Adrenal gland (tissue), 12 donors: Measurements from ENCODE around the gene SCUBE3. TPM values are rescaled to one million over a fixed set of nuclear protein-coding genes. Genes with fewer than 3 reads are reported as not detected.
A peak's percentile ranks its signal among the peaks of the same experiment; 100 is the strongest.

ENCODE experiments used
- DNase-seq, 7 donors: peaks; one replicate each; pipeline ENCODE4 v3.0.0-alpha.2; 2019 to 2020
- H3K27ac ChIP-seq, 5 donors: fragments of 200-600 bp; sonication (generic) in 4 of 5; 1 replicate in 3 of 5; 2 replicates in 2 of 5; pipeline versions ENCODE4 v1.5.1 to v1.8.0; 2016 to 2020; ENCODE audit warnings: mild to moderate bottlenecking in 1 of 5
- H3K27me3 ChIP-seq: fragments of 200-600 bp; 2 replicates; pipeline ENCODE4 v1.8.0; 2021
- H3K36me3 ChIP-seq, 2 donors: fragments of 200-600 bp; replicated peaks in 1 of 2; 1 replicate in 1 of 2; 2 replicates in 1 of 2; pipeline versions ENCODE4 v1.5.1 to v1.8.0; 2018 to 2022
- H3K4me1 ChIP-seq, 2 donors: fragments of 200-600 bp; replicated peaks in 1 of 2; 1 replicate in 1 of 2; 2 replicates in 1 of 2; pipeline versions ENCODE4 v1.5.1 to v1.8.0; 2018 to 2021
- H3K4me3 ChIP-seq, 4 donors: fragments of 200-600 bp; sonication (generic) in 3 of 4; one replicate each; pipeline ENCODE4 v1.5.1; 2016 to 2018
- H3K9me3 ChIP-seq, 3 donors: fragments of 200-600 bp; sonication (generic) in 1 of 3; replicated peaks in 1 of 3; 1 replicate in 2 of 3; 2 replicates in 1 of 3; pipeline versions ENCODE4 v1.5.1 to v1.8.0; 2016 to 2021
- CTCF ChIP-seq, 6 experiments: fragments of 450-650 bp in 4 of 6; fragments of 200-600 bp in 2 of 6; sonication (generic) in 1 of 6; IDR thresholded peaks; 1 replicate in 5 of 6; 2 replicates in 1 of 6; pipeline versions ENCODE4 v1.5.1 to v1.8.0; 2016 to 2021; ENCODE audit warnings: antibody characterized with exemption in 6 of 6, mild to moderate bottlenecking in 2 of 6, moderate library complexity in 1 of 6
- POLR2A ChIP-seq, 2 donors: fragments of 450-650 bp; IDR thresholded peaks; one replicate each; pipeline ENCODE4 v1.6.1; 2017; ENCODE audit warnings: antibody characterized with exemption in 2 of 2, mild to moderate bottlenecking in 2 of 2, moderate library complexity in 1 of 2
- WGBS, 4 donors: extraction: QIAGEN DNeasy Blood & Tissue Kit in 2 of 4; methylation state at CpG; one replicate each; pipeline versions ENCODE4 v1.1.5 to v1.1.7; 2013 to 2017; 5-methylcytosine and 5-hydroxymethylcytosine counted together
- intact Hi-C, 2 donors: fragments of 100-400 bp; cut with DNase I; formaldehyde crosslinking; loops; one replicate each; pipeline versions ENCODE4 v1.14.1 to v1.15.0; 2022 to 2023
- polyA plus RNA-seq, 3 donors: library from polyadenylated mRNA; stranded (reverse); fragments of 200-250 nt in 2 of 3; fragments of 350-450 nt in 1 of 3; fragmentation: Illumina TruSeq in 1 of 3; extraction: RNeasy Lipid Tissue Mini Kit (QIAGEN cat#74804) in 1 of 3; gene quantifications; one replicate each; pipeline ENCODE4 v1.2.3, GENCODE V29; 2013 to 2014
- total RNA-seq, 9 donors: library from RNA; depleted of rRNA in 4 of 9; stranded (reverse); fragments of >200 nt in 4 of 9; fragments of 120-200 nt in 1 of 9; fragmentation: NEBNext Ultra II Directional in 1 of 9; extraction: Animal tissue kit (Norgen Biotek cat#: 25700) in 1 of 9; gene quantifications; one replicate each; pipeline versions ENCODE4 v1.1.0 to v1.2.4, GENCODE V29; 2013 to 2023
- donor health status: healthy with polysubstance abuse.
- donor health status: Bipolar disorder and iron deficiency.
- donor health status: DM: yes; HTN: yes; CAD: no.
- donor health status: DM: no; HTN: no; CAD: no.
- donor health status: DM: no; HTN: no; CAD: no.
- donor health status: DM: yes; HTN: yes; CAD: no.

The SCUBE3 gene
- total and polyA plus RNA-seq, 12 donors: 0.50 to 32.8 (median 5.4) TPM

- no peaks in the 10 kb centered on the region for H3K9me3 ChIP-seq
- H3K27me3 ChIP-seq: no peaks in the 10 kb centered on the region
- WGBS, 4 donors: 90 to 100% (median 94%) methylated on average over 2 to 9 of the region's 9 CpGs
- no peak overlapping the region for H3K27ac ChIP-seq
- peaks cover 0 to 70% of the 10 kb centered on the region in 2 donors for H3K36me3 ChIP-seq
- H3K4me3 ChIP-seq: no peak overlapping the region
- intact Hi-C loops: no loop called here
- peaks cover 0 to 6% of the 10 kb centered on the region in 2 donors for H3K4me1 ChIP-seq
- no peak for TF ChIP-seq CTCF (IDR thresholded peaks at IDR 0.05)
- no peak for TF ChIP-seq POLR2A (IDR thresholded peaks at IDR 0.05)
- DNase-seq: no peak
Measured at GRCh38 chr6:35293681-35294080, 79.9 kb downstream of the SCUBE3 start.

GRCh38 chr6:35294308-35294945 is 80.7 kb downstream of the SCUBE3 start:
- no peaks in the 10 kb centered on the region for H3K9me3 ChIP-seq
- WGBS, 4 donors: 59 to 64% (median 63%) methylated on average over 10 of the region's 10 CpGs
- intact Hi-C loops: no loop called here
- H3K4me3 ChIP-seq: no peak overlapping the region
- peaks cover 0 to 63% of the 10 kb centered on the region in 2 donors for H3K36me3 ChIP-seq
- DNase-seq: peak in 4 of 7 donors; percentile 44 to 67 (median 48)
- H3K4me1 ChIP-seq: peaks cover 0 to 6% of the 10 kb centered on the region in 2 donors
- TF ChIP-seq POLR2A (IDR thresholded peaks at IDR 0.05) (no peak), CTCF (IDR thresholded peaks at IDR 0.05) (peak; percentile 31 to 67 (median 62))
- H3K27me3 ChIP-seq: no peaks in the 10 kb centered on the region
- no peak overlapping the region for H3K27ac ChIP-seq

- no peaks in the 10 kb centered on the region for H3K27me3 ChIP-seq
- peaks cover 0 to 6% of the 10 kb centered on the region in 2 donors for H3K4me1 ChIP-seq
- H3K36me3 ChIP-seq: peaks cover 0 to 57% of the 10 kb centered on the region in 2 donors
- 77 to 97% (median 95%) methylated on average over 2 of the region's 2 CpGs; no CpG with 5 or more reads in 1 of the 4 donors for WGBS, 4 donors
- no peaks in the 10 kb centered on the region for H3K9me3 ChIP-seq
- no peak overlapping the region for H3K27ac ChIP-seq
- TF ChIP-seq POLR2A (IDR thresholded peaks at IDR 0.05) (no peak), CTCF (IDR thresholded peaks at IDR 0.05) (no peak)
- H3K4me3 ChIP-seq: no peak overlapping the region
- intact Hi-C loops: no loop called here
- DNase-seq: no peak
Measured at GRCh38 chr6:35295036-35295435, 81.3 kb downstream of the SCUBE3 start.

DNA sequence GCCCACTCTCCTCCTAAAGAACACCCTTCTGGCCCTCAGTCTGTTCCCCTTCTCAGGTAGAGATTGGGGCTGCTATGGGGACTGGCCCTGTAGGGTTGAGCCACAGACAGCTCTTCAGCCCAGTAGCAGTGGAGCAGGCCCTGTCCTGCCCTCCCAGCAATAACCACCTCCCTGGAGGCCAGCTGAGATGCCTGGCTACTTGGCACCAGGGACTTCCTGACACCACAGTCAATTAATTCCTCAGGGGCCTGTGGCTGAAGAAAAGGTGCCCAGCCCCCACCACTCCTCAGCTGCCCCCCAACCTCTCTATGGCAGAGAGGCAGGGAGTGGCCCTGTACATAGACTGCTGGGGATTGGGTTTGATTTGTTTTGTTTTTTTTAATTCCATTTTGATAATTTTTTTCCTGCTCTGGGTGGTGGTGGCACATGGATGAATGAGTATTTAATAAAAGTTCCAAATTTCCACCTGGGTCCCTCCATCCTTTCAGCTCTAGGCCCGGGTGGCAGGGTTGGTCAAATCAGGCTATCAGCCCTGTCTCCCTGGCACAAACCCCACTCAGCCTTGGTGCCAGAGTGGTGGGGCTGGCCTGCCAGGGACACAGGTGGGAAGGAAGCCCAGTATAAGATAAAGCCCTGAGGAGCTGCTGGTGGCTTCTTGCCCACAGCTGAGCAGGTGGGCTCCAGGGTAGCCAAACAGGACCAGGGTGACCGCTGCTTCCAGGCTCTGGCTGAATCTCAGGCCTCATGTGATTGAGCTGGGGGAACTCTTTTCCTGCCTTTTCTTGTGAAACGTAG is 82.0 kb downstream of the SCUBE3 start:
- H3K4me3 ChIP-seq: no peak overlapping the region
- no peaks in the 10 kb centered on the region for H3K9me3 ChIP-seq
- peaks cover 0 to 50% of the 10 kb centered on the region in 2 donors for H3K36me3 ChIP-seq
- WGBS, 4 donors: 35 to 77% (median 56%) methylated on average over 2 to 3 of the region's 3 CpGs
- TF ChIP-seq CTCF (IDR thresholded peaks at IDR 0.05) (no peak), POLR2A (IDR thresholded peaks at IDR 0.05) (no peak)
- H3K27me3 ChIP-seq: no peaks in the 10 kb centered on the region
- intact Hi-C loops: no loop called here
- peaks cover 0 to 6% of the 10 kb centered on the region in 2 donors for H3K4me1 ChIP-seq
- DNase-seq: no peak
- no peak overlapping the region for H3K27ac ChIP-seq
